ENCODE data around the gene SEMA5B. TPM values are rescaled to one million over a fixed set of nuclear protein-coding genes. Genes with fewer than 3 reads are reported as not detected.

Gene SEMA5B
- total RNA-seq, 1 donor from 2014 or later: 1.0 TPM

DNA sequence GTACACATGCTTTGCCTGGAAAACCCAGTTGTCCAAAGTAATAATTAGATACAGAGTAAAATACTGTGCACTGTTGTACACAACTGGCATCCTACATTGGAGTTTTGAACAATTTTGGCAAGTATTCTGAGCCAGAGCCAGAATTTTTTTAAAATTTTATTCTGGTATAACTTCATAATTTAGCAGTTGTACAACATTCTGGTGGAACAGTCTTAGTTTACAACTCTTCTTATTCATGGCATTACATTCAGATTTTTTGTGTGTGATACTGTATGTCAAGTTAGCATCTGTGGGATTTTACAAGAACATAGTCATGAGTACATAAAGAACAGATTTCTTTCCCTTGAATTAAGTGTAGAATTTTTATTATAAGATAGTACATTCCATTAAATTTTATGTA, 165.2 kb downstream of the SEMA5B start:
- no peak for ATAC-seq
- DNase-seq (ENCODE audit: low spot score): no peak

Other genes starting within 250 kb of the SEMA5B start
- 2.5 TPM for gene HSPBAP1, start 233.9 kb downstream of the SEMA5B start, total RNA-seq
- gene SLC49A4, start 232.7 kb downstream of the SEMA5B start, total RNA-seq: 5.9 TPM
- gene PDIA5, start 39.3 kb upstream of the SEMA5B start, total RNA-seq: 55.0 TPM
- gene SEC22A, start 174.2 kb upstream of the SEMA5B start, total RNA-seq: 7.7 TPM

All from left lobe of liver (tissue), 2 donors.